ENCODE results near the gene FASTKD2.

DNA sequence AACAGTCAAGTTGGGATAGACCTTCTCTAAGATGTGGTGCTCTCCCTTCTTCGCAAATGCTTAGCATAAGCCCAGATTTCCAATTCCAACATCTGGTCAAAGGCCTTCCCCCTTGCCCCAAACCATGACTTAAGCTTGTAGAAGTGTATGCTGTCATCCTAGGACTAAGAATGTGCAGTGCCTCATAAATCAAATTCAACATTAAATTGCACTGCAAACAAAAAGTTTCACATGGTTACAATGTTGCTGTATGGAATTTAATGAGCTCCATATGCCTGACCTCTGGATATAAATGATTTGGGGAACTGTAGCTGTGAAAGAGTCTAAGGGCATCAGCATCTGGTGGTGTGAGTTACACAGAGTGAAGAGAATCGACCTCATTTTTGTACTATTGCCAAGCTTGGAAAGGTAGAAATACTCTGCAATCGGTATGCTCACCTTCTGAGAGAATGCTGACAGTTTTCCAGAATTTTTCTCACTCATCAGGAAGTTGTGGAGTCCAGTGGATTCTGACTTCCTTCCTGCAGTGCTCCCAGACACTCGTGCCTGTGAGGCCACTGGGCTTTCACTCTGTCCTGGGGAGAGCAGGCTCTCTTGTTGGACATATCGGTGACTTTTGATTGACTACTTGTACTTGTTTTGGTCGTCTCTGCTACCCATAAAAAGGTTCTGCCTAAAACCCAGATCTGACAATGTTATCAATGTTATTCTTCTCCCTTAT is 40.6 kb downstream of the FASTKD2 start:
- TF ChIP-seq YY1 (IDR thresholded peaks at IDR 0.05; ENCODE audit: insufficient read depth, insufficient read length) (no peak), ZNF274 (IDR thresholded peaks at IDR 0.05; ENCODE audit: low read depth, low read length) (no peak), SUZ12 (IDR thresholded peaks at IDR 0.05; ENCODE audit: extremely low read depth, insufficient read depth, insufficient read length) (no peak)
